Measurements from ENCODE around the gene ABHD16B. TPM values are rescaled to one million over a fixed set of nuclear protein-coding genes. Genes with fewer than 3 reads are reported as not detected.

ABHD16B gene
- polyA plus RNA-seq, 2 of the 4 experiments (the other 2 are of a cell fraction), result not detected

DNA sequence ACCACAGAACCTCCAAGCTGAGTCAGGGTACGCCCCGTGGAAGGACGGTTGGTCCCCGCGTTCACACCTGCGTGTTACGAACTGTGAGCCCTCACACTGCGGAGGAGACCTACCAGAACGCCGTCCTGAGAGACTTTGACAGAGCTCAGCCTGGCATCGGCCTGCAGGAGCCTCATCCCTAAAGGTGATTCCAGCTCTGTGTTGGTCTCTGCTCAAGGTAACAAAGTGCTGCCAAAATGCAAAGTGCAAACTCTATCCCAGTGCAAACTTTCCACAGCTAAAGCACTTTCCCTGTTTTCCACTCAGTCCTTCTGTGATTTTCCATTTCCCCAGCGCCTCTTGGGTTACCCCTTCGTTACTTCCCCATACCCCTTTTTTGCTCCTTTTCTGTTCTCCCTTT, 21.7 kb upstream of the ABHD16B start:
- DNase-seq (ENCODE audit: low read depth in 1 of 2, low spot score in 1 of 2), result no peak
- Histone ChIP-seq H3K9me3 (no peaks in the 10 kb centered on the region), H3K4me2 (no peak overlapping the region), H3K27ac (no peak overlapping the region), H3K4me1 (peaks cover 8% of the 10 kb centered on the region), H3K4me3 (no peak overlapping the region)
- TF ChIP-seq RAD21 (conservative IDR thresholded peaks at IDR 0.05 in 1 of 2, IDR thresholded peaks at IDR 0.05 in 1 of 2), result no peak
- TF ChIP-seq HOXB5 (CRISPR knock-in tag; IDR thresholded peaks at IDR 0.05), result no peak
- no peak for TF ChIP-seq TP53 (CRISPR knock-in tag; IDR thresholded peaks at IDR 0.05)
- no peak for TF ChIP-seq EHMT2 (IDR thresholded peaks at IDR 0.05; ENCODE audit: low read depth)
- TF ChIP-seq RCOR1 (IDR thresholded peaks at IDR 0.05; ENCODE audit: low read depth, low read length), result no peak
- TF ChIP-seq MAFK (IDR thresholded peaks at IDR 0.05; ENCODE audit: partially characterized antibody), result no peak
- no peak for TF ChIP-seq HOXA7 (CRISPR knock-in tag; IDR thresholded peaks at IDR 0.05)
- no peak for TF ChIP-seq MAZ (IDR thresholded peaks at IDR 0.05; ENCODE audit: borderline replicate concordance, low read depth, low read length)
- no peak for TF ChIP-seq CHD2 (IDR thresholded peaks at IDR 0.05; ENCODE audit: low read length, partially characterized antibody)
- TF ChIP-seq ZC3H11A (IDR thresholded peaks at IDR 0.05), result no peak
- TF ChIP-seq PHF8 (IDR thresholded peaks at IDR 0.05; ENCODE audit: borderline replicate concordance, low read depth), result no peak
- no peak for TF ChIP-seq HEYL (CRISPR knock-in tag; IDR thresholded peaks at IDR 0.05)
- TF ChIP-seq CHD4 (IDR thresholded peaks at IDR 0.05; ENCODE audit: borderline replicate concordance), result no peak
- TF ChIP-seq CBX2 (IDR thresholded peaks at IDR 0.05; ENCODE audit: borderline replicate concordance, low read depth), result no peak
- TF ChIP-seq TFCP2L1 (CRISPR knock-in tag; IDR thresholded peaks at IDR 0.05), result no peak
- TF ChIP-seq EHF (CRISPR knock-in tag; IDR thresholded peaks at IDR 0.05), result no peak
- TF ChIP-seq, protein P1, sequence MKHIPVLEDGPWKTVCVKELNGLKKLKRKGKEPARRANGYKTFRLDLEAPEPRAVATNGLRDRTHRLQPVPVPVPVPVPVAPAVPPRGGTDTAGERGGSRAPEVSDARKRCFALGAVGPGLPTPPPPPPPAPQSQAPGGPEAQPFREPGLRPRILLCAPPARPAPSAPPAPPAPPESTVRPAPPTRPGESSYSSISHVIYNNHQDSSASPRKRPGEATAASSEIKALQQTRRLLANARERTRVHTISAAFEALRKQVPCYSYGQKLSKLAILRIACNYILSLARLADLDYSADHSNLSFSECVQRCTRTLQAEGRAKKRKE (CRISPR knock-in tag; IDR thresholded peaks at IDR 0.05; ENCODE audit: low read depth), result no peak
- TF ChIP-seq NPAS2 (CRISPR knock-in tag; IDR thresholded peaks at IDR 0.05; ENCODE audit: borderline replicate concordance), result no peak
- no peak for TF ChIP-seq POLR2AphosphoS2 (conservative IDR thresholded peaks at IDR 0.05; ENCODE audit: low read length)
- no peak for FAIRE-seq
- ChIA-PET CTCF (interaction anchor here (0.7 kb wide), 1 partner anchor 372 kb away, joined by 3 read pairs; no protein-coding TSS in a partner anchor), POLR2A (no interaction called here)
- ATAC-seq, result no peak
- 85% methylated on average over 13 of the region's 13 CpGs for WGBS (ENCODE audit: missing lambda C conversion rate)

DNA sequence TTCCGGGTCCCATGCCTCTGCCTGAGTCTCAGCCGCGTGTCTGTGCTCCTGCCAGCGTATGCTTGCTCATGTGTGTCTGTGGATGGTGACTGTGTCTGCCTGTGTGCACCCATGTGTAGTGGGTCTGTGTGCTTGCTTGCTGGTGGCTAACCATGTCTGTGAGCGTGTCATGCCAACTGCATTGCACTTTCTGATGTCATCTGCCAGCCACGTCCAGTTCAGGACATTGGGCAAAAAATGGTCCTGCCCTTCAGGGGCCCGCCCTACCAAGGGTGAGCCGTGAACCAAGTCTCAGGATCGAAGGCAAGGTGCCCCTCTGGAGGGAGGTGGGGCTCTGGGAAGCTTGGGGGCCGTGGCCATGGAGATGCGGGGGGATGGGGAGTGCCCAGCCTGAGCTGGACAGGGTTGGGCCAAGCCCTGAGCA, 20.9 kb upstream of the ABHD16B start:
- ATAC-seq (no peak), DNase-seq (ENCODE audit: low read depth in 1 of 2, low spot score in 1 of 2) (no peak), FAIRE-seq (no peak)
- H3K4me3 ChIP-seq, result no peak overlapping the region
- ChIA-PET POLR2A (no interaction called here), CTCF (interaction anchor here (0.7 to 1.2 kb wide), 3 partner anchors 21 to 372 kb away, joined by 3 read pairs; partner anchors contain the start of gene ABHD16B)
- WGBS (ENCODE audit: missing lambda C conversion rate), result 65% methylated on average over 5 of the region's 11 CpGs
- H3K4me2 ChIP-seq, result no peak overlapping the region
- no peak for TF ChIP-seq FOSB (CRISPR knock-in tag; IDR thresholded peaks at IDR 0.05)
- no peaks in the 10 kb centered on the region for H3K9me3 ChIP-seq
- H3K27ac ChIP-seq, result no peak overlapping the region
- H3K4me1 ChIP-seq, result peaks cover 2% of the 10 kb centered on the region; the same call in 2 of the 3 replicates

DNA sequence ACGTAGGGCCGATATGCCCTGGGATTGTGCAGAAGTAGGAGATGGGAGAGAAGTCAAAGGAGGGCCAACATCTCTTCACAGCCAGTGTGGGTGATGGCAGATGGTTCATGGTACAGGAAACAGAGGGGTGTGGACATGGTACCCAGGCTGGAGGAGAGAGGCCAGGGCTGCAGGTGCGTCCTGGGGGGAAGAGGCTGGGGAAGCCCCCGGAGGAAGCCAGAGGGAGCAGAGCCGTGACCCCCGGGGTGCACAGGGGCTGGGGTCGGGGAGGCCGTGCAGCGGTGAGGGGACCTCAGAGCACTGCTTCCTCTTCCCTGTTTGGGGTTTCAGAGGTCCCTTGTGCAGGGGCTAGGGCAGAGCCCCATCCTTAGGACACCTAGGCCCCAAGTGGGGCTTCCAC, 19.0 kb upstream of the ABHD16B start:
- FAIRE-seq (no peak), ATAC-seq (no peak), DNase-seq (ENCODE audit: low read depth in 1 of 2, low spot score in 1 of 2) (no peak)
- H3K4me3 ChIP-seq, result no peak overlapping the region
- peaks cover 15% of the 10 kb centered on the region for H3K4me1 ChIP-seq
- 83% methylated on average over 7 of the region's 9 CpGs for WGBS (ENCODE audit: missing lambda C conversion rate)
- H3K27ac ChIP-seq, result no peak overlapping the region
- no peak overlapping the region for H3K4me2 ChIP-seq
- ChIA-PET CTCF (interaction anchor here (1.1 kb wide), 1 partner anchor 37 kb away, joined by 7 read pairs; no protein-coding TSS in a partner anchor), POLR2A (no interaction called here)
- H3K9me3 ChIP-seq, result no peaks in the 10 kb centered on the region
- no peak for TF ChIP-seq RARB (CRISPR knock-in tag; IDR thresholded peaks at IDR 0.05)
- TF ChIP-seq, protein P1 (CRISPR knock-in tag; IDR thresholded peaks at IDR 0.05; ENCODE audit: low read depth), result no peak
- no peak for TF ChIP-seq RAD21 (conservative IDR thresholded peaks at IDR 0.05 in 1 of 2, IDR thresholded peaks at IDR 0.05 in 1 of 2)
- no peak for TF ChIP-seq EHMT2 (IDR thresholded peaks at IDR 0.05; ENCODE audit: low read depth)
- no peak for TF ChIP-seq RNF2 (IDR thresholded peaks at IDR 0.05; ENCODE audit: borderline replicate concordance, low read depth)
- TF ChIP-seq POLR2A (IDR thresholded peaks at IDR 0.05; ENCODE audit: low read length), result no peak
- TF ChIP-seq, protein P2, sequence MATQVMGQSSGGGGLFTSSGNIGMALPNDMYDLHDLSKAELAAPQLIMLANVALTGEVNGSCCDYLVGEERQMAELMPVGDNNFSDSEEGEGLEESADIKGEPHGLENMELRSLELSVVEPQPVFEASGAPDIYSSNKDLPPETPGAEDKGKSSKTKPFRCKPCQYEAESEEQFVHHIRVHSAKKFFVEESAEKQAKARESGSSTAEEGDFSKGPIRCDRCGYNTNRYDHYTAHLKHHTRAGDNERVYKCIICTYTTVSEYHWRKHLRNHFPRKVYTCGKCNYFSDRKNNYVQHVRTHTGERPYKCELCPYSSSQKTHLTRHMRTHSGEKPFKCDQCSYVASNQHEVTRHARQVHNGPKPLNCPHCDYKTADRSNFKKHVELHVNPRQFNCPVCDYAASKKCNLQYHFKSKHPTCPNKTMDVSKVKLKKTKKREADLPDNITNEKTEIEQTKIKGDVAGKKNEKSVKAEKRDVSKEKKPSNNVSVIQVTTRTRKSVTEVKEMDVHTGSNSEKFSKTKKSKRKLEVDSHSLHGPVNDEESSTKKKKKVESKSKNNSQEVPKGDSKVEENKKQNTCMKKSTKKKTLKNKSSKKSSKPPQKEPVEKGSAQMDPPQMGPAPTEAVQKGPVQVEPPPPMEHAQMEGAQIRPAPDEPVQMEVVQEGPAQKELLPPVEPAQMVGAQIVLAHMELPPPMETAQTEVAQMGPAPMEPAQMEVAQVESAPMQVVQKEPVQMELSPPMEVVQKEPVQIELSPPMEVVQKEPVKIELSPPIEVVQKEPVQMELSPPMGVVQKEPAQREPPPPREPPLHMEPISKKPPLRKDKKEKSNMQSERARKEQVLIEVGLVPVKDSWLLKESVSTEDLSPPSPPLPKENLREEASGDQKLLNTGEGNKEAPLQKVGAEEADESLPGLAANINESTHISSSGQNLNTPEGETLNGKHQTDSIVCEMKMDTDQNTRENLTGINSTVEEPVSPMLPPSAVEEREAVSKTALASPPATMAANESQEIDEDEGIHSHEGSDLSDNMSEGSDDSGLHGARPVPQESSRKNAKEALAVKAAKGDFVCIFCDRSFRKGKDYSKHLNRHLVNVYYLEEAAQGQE (IDR thresholded peaks at IDR 0.05), result no peak
- no peak for TF ChIP-seq NR3C1 (IDR thresholded peaks at IDR 0.05)
- TF ChIP-seq BHLHE40 (IDR thresholded peaks at IDR 0.05; ENCODE audit: low read depth, low read length), result no peak
- TF ChIP-seq, protein P3, sequence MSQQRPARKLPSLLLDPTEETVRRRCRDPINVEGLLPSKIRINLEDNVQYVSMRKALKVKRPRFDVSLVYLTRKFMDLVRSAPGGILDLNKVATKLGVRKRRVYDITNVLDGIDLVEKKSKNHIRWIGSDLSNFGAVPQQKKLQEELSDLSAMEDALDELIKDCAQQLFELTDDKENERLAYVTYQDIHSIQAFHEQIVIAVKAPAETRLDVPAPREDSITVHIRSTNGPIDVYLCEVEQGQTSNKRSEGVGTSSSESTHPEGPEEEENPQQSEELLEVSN (IDR thresholded peaks at IDR 0.05; ENCODE audit: borderline replicate concordance, low read depth), result no peak
- TF ChIP-seq, protein P4, sequence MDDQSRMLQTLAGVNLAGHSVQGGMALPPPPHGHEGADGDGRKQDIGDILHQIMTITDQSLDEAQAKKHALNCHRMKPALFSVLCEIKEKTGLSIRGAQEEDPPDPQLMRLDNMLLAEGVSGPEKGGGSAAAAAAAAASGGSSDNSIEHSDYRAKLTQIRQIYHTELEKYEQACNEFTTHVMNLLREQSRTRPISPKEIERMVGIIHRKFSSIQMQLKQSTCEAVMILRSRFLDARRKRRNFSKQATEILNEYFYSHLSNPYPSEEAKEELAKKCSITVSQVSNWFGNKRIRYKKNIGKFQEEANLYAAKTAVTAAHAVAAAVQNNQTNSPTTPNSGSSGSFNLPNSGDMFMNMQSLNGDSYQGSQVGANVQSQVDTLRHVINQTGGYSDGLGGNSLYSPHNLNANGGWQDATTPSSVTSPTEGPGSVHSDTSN (IDR thresholded peaks at IDR 0.05), result no peak
- no peak for TF ChIP-seq ESRRA (IDR thresholded peaks at IDR 0.05; ENCODE audit: borderline replicate concordance, low read length)

Data from A549 (cell line).